Upper lobe of right lung (tissue), 1 donor: ENCODE measurements around the gene TIMM10. TPM values are rescaled to one million over a fixed set of nuclear protein-coding genes. Genes with fewer than 3 reads are reported as not detected.

Source experiments
- ATAC-seq: fragments of 200-7000 bp; cut with Tn5 transposase; one replicate; pipeline ENCODE4 v1.9.1; 2020; ENCODE audit warnings: mild to moderate bottlenecking, moderate library complexity
- DNase-seq: peaks from one replicate; pipeline ENCODE4 v3.0.0-alpha.2; 2020
- H3K27ac ChIP-seq: fragments of 200-600 bp; one replicate; pipeline ENCODE4 v1.8.0; 2022
- H3K27me3 ChIP-seq: fragments of 200-600 bp; one replicate; pipeline ENCODE4 v1.8.0; 2022; ENCODE audit warnings: mild to moderate bottlenecking
- H3K36me3 ChIP-seq: fragments of 200-600 bp; one replicate; pipeline ENCODE4 v1.8.0; 2022
- H3K4me1 ChIP-seq: fragments of 200-600 bp; one replicate; pipeline ENCODE4 v1.8.0; 2022
- H3K4me3 ChIP-seq: fragments of 200-600 bp; one replicate; pipeline ENCODE4 v1.8.0; 2022; ENCODE audit warnings: mild to moderate bottlenecking
- H3K9me3 ChIP-seq: fragments of 200-600 bp; one replicate; pipeline ENCODE4 v1.8.0; 2022
- intact Hi-C: fragments of 100-400 bp; cut with DNase I; formaldehyde crosslinking; loops from one replicate; pipeline ENCODE4 v1.11.0; 2022
- total RNA-seq: library from RNA; stranded (reverse); fragmentation: NEBNext Ultra II Directional; extraction: Animal tissue kit (Norgen Biotek cat#: 25700); gene quantifications from one replicate; pipeline ENCODE4 v1.2.1, GENCODE V29; 2021
- TF ChIP-seq, protein P1 (sequence below): fragments of 200-600 bp; IDR thresholded peaks from one replicate; pipeline ENCODE4 v1.8.0; 2022; ENCODE audit warnings: antibody characterized with exemption
- donor health status: DM: no; HTN: yes; CAD: no; lungs with severe emphysema.

Gene TIMM10
- total RNA-seq, 1 donor from 2014 or later, result 34.7 TPM

DNA sequence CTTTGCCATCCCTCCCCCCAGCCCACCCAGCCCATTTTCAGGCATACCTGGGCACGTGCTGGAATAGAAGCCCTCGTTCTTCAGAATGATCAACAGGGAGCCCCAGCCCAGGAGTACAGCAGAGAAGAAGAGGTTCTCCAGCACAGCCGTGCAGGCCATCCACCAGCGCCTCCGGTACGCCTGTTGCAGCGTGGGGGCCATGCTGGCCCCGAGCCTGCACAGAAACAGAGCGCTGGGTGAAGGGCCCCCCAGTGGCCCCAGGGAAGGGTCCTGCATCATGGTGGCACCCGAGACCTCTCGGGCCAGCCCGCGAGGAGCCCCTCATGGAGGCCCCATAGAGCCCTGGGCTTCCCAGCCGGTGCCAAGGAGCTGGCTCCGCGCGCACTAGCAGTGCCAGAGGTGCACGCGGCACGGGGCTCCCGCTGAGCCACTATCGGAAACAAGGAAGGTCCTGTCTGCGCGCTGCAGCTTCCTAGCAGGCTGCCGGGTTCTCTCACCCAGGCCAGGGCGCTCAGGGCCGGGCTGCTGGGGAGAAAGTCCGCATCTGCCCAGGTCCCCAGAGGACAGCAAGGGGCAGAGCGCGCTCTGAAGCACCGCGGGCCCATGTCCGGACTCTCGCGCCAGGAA, 16.5 kb downstream of the TIMM10 start:
- H3K4me3 ChIP-seq, result peak overlapping the region; percentile 97
- ATAC-seq, result peak; percentile 71
- no peaks in the 10 kb centered on the region for H3K36me3 ChIP-seq
- no peaks in the 10 kb centered on the region for H3K27me3 ChIP-seq
- H3K4me1 ChIP-seq, result peaks cover 12% of the 10 kb centered on the region
- H3K9me3 ChIP-seq, result no peaks in the 10 kb centered on the region
- DNase-seq, result peak; percentile 76
- TF ChIP-seq, protein P1, sequence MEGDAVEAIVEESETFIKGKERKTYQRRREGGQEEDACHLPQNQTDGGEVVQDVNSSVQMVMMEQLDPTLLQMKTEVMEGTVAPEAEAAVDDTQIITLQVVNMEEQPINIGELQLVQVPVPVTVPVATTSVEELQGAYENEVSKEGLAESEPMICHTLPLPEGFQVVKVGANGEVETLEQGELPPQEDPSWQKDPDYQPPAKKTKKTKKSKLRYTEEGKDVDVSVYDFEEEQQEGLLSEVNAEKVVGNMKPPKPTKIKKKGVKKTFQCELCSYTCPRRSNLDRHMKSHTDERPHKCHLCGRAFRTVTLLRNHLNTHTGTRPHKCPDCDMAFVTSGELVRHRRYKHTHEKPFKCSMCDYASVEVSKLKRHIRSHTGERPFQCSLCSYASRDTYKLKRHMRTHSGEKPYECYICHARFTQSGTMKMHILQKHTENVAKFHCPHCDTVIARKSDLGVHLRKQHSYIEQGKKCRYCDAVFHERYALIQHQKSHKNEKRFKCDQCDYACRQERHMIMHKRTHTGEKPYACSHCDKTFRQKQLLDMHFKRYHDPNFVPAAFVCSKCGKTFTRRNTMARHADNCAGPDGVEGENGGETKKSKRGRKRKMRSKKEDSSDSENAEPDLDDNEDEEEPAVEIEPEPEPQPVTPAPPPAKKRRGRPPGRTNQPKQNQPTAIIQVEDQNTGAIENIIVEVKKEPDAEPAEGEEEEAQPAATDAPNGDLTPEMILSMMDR, result no peak
- intact Hi-C loops, result no loop called here
- peak overlapping the region; percentile 65 for H3K27ac ChIP-seq

DNA sequence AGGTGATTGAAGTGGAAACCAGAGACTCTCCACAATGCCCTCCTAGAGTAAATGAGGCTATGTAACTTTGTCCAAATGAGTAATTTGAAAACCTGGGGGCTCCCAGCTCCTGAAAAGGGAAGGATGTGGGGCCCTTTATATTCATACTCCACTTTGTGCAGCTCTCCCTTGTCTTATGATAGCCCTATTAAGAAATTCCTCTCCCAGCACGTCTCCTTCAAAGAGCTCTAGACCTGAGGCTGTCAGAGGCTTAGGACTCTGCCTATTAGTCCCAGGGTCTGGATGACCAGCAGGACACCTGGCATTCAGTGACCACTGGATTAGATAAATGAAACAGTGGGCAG, 17.1 kb downstream of the TIMM10 start:
- Histone ChIP-seq H3K27me3 (no peaks in the 10 kb centered on the region), H3K9me3 (no peaks in the 10 kb centered on the region), H3K4me3 (no peak overlapping the region), H3K36me3 (no peaks in the 10 kb centered on the region), H3K27ac (no peak overlapping the region), H3K4me1 (peaks cover 12% of the 10 kb centered on the region)
- ATAC-seq (no peak), DNase-seq (no peak)
- intact Hi-C loops, result no loop called here
- TF ChIP-seq, protein P1, result no peak

DNA sequence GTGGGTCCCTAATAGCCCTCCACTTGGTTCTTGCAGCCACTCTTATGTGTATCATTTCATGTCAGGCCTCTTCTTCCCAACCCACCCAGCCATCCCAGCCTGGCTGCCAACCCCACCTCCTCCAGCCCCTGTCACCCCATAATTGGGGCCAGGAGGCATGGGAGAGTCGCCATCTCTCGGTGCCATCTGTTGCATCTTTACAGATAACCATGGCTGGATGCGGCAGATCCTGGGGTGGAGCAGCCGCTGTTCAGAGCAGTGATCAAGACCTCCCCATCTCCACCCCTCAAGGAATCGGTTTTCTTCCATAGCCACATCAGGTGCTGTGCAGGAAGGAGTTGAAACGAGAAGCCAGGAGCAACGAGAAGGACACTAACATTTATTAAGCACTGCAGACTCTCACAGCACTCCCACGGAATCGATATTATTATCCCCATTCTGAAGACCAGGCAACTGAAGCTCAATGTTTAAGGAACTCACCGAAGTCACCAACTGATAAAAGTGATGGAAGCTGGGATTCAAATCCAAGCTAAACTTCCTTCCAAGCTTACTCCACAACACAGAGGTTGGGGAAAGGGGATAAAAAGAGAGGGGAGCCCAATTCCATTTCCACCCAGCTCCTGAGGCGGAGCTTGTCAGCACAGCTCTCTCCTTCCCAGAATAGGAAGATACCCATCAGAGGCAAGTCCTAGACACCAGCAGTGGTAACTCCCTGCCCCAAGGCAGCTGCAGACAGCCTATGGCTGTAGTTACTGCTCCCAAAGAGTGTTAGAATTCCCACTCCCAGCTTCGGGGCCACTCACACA, 17.7 kb downstream of the TIMM10 start:
- no peaks in the 10 kb centered on the region for H3K27me3 ChIP-seq
- DNase-seq (no peak), ATAC-seq (no peak)
- H3K4me3 ChIP-seq, result no peak overlapping the region
- H3K4me1 ChIP-seq, result peaks cover 12% of the 10 kb centered on the region
- H3K36me3 ChIP-seq, result no peaks in the 10 kb centered on the region
- H3K9me3 ChIP-seq, result no peaks in the 10 kb centered on the region
- intact Hi-C loops, result no loop called here
- H3K27ac ChIP-seq, result no peak overlapping the region
- TF ChIP-seq, protein P1, result no peak

DNA sequence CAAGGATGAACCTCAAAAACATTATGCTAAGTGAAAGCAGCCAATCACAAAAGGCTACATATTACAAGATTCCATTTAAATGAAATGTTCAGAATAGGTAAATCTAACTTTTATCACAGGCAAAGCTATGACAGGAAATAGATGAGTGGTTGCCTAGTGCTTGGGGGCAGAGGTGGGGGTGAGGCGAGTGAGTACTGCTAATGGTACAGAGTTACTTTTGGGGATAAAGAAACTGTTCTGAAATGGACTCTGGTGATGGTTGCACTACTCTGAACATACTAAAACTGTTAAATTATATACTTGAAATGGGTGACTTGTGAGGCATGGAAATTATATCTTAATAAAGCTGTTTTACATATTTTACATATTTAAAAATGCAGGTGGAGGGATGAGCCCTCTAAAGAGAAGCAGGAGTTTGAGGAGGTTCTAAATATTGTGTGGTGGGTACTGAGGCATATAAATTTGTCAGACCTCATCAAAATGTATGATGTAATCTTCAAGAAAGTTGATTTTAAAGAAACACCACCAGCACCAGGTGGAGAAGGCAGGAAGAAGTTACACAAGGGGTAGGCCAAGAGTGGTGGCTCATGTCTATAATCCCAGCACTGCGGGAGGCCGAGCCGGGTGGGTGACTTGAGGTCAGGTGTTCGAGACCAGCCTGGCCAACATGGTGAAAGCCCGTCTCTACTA, 18.7 kb downstream of the TIMM10 start:
- TF ChIP-seq, protein P1, result no peak
- no peak for DNase-seq
- Histone ChIP-seq H3K9me3 (no peaks in the 10 kb centered on the region), H3K4me1 (peaks cover 12% of the 10 kb centered on the region), H3K27ac (no peak overlapping the region), H3K27me3 (no peaks in the 10 kb centered on the region), H3K4me3 (no peak overlapping the region), H3K36me3 (no peaks in the 10 kb centered on the region)
- ATAC-seq, result no peak
- intact Hi-C loops, result no loop called here

DNA sequence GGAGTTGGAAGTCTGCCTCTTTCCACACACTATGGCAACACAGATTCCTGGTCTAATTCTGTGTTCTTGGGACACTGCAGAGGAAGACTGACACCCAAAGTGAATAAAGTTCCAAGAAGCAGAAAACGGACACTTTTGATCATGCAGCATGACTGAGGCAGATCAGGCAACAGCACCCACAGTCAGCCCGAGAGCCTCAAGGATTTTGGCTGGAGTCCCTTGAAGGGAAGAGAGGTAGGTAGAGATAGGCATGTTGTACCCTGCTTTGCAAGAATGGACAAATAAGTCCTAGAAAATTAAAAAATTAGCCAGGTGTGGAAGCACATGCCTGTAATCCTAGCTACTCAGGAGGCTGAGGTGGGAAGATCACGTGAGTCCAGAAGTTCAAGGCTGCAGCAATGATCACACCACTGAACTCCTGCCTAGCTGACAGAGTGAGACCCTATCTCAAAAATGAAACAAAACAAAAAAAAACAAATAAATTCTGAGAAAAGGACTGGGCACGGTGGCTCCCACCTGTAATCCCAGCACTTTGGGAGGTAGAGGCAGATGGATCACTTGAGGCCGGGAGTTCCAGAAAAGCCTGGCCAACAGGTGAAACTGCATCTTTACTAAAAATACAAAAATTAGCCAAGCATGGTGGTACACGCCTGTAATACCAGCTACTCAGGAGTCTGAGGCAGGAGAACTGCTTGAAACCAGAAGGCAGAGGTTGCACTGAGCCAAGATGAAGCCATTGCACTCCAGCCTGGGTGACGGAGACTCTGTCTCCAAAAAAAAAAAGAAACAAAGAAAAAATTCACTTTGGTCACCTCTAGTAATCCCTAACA, 22.0 kb downstream of the TIMM10 start:
- Histone ChIP-seq H3K9me3 (no peaks in the 10 kb centered on the region), H3K4me1 (peaks cover 1% of the 10 kb centered on the region), H3K27me3 (no peaks in the 10 kb centered on the region), H3K36me3 (no peaks in the 10 kb centered on the region), H3K4me3 (no peak overlapping the region), H3K27ac (no peak overlapping the region)
- TF ChIP-seq, protein P1, result no peak
- ATAC-seq (no peak), DNase-seq (no peak)
- intact Hi-C loops, result no loop called here
